Epithelial cell of proximal tubule (primary cell): ENCODE measurements around the gene ITPKC. TPM values are rescaled to one million over a fixed set of nuclear protein-coding genes. Genes with fewer than 3 reads are reported as not detected.

Experiments used
- DNase-seq: peaks from one replicate; pipeline ENCODE4 v3.0.0-alpha.2; 2011; ENCODE audit warnings: low read depth
- H3K4me3 ChIP-seq: 2 replicates; pipeline ENCODE4 v1.5.1; 2011; ENCODE audit warnings: low read depth, mild to moderate bottlenecking, low read length
- total RNA-seq: library from RNA; depleted of rRNA; stranded (reverse); fragments of >200 nt; gene quantifications from 2 replicates; pipeline ENCODE4 v1.2.3, GENCODE V29; 2015
- TF ChIP-seq, protein P1 (sequence below): conservative IDR thresholded peaks from 2 replicates; pipeline ENCODE4 v1.5.1; 2012; ENCODE audit warnings: low read depth, mild to moderate bottlenecking, low read length

Gene ITPKC
- total RNA-seq, 1 donor from 2014 or later: 17.6 TPM

DNA sequence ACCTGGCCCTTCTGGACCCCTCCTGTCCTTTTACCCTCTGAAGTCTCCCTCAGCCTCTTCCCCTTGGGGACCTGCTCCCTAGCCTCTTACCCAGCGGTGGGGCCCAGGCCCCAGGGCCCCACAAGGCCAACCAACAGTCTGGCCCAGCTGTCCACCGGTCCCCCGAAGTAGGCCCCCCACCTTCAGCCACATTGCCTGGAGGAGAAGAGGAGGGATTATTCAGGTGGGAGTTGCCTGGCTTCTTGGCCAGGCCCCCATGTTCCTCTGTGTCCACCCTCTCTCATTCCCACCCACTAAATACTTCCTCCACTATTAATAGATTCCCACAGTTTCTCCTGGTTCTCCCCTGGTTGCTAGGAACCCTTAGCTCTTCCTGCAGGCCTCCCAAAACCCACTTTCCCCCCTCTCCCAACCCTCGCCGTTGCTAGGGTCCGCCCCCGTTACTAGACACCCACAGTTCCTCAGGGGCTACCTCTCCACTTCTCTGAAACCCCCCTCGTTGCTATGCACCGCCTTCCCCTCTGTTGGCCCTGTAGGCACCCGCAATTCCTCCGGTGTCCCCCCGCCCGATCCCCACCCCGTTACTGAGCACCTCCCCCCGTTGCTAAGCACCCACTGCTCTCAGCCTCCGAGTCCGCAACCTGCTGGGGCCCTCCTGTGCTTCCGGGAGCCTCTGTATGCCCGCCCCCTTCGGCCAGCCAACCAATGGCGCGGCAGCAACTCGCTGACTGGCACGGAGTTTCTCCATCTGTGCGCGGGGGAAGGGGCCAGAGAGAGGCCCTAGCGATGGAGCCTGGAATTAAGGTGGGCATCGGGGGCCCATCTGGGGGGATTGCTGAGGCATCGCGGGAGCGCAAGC, 2.2 kb upstream of the ITPKC start:
- peak overlapping the region; percentile 80 for H3K4me3 ChIP-seq
- no peak for DNase-seq
- TF ChIP-seq, protein P1, sequence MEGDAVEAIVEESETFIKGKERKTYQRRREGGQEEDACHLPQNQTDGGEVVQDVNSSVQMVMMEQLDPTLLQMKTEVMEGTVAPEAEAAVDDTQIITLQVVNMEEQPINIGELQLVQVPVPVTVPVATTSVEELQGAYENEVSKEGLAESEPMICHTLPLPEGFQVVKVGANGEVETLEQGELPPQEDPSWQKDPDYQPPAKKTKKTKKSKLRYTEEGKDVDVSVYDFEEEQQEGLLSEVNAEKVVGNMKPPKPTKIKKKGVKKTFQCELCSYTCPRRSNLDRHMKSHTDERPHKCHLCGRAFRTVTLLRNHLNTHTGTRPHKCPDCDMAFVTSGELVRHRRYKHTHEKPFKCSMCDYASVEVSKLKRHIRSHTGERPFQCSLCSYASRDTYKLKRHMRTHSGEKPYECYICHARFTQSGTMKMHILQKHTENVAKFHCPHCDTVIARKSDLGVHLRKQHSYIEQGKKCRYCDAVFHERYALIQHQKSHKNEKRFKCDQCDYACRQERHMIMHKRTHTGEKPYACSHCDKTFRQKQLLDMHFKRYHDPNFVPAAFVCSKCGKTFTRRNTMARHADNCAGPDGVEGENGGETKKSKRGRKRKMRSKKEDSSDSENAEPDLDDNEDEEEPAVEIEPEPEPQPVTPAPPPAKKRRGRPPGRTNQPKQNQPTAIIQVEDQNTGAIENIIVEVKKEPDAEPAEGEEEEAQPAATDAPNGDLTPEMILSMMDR: no peak

GRCh38 chr19:40716031-40716481, 856 bp upstream of the ITPKC start:
- peak; percentile 91 for DNase-seq
- TF ChIP-seq, protein P1: no peak
- H3K4me3 ChIP-seq: peak overlapping the region; percentile 74

DNA sequence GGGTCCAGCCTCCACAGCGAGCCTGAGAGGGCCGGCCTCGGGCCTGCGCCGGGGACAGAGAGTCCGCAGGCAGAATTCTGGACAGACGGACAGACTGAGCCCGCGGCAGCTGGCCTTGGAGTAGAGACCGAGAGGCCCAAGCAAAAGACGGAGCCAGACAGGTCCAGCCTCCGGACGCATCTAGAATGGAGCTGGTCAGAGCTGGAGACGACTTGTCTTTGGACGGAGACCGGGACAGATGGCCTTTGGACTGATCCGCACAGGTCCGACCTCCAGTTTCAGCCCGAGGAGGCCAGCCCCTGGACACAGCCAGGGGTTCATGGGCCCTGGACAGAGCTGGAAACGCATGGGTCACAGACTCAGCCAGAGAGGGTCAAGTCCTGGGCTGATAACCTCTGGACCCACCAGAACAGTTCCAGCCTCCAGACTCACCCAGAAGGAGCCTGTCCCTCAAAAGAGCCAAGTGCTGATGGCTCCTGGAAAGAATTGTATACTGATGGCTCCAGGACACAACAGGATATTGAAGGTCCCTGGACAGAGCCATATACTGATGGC, 490 bp downstream of the ITPKC start:
- TF ChIP-seq, protein P1: no peak
- DNase-seq: no peak
- H3K4me3 ChIP-seq: peak overlapping the region; percentile 74

DNA sequence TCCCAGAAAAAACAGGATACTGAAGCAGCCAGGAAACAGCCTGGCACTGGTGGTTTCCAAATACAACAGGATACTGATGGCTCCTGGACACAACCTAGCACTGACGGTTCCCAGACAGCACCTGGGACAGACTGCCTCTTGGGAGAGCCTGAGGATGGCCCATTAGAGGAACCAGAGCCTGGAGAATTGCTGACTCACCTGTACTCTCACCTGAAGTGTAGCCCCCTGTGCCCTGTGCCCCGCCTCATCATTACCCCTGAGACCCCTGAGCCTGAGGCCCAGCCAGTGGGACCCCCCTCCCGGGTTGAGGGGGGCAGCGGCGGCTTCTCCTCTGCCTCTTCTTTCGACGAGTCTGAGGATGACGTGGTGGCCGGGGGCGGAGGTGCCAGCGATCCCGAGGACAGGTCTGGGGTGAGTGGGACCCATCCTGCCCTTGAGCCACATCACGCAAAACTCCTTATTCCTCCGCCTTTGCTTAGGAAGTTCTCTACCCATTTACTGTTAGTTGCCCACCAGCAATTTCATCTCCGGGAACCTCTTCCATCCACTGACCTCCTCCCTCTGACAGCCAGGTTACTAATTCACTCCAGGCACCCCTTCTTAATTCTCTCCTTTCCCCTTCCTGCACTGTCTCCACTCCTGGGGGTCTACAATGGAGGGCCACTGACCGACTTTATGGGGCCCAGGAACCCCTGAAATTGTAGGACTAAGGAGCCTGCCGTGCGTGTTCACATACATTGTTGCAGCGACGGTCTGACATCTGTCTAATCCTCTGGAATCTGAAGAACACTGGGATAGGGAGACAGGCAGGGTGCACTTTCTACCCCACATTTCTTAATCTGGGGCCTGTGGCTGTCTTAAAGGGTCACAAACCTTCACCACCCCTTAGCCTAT, 1.2 kb downstream of the ITPKC start:
- H3K4me3 ChIP-seq: peak overlapping the region; percentile 74
- DNase-seq: no peak
- TF ChIP-seq, protein P1: no peak

GRCh38 chr19:40718774-40719391, 2.0 kb downstream of the ITPKC start:
- TF ChIP-seq, protein P1: no peak
- DNase-seq: no peak
- peak overlapping the region; percentile 74 for H3K4me3 ChIP-seq

GRCh38 chr19:40719414-40719894, 2.5 kb downstream of the ITPKC start:
- TF ChIP-seq, protein P1: no peak
- peak overlapping the region; percentile 74 for H3K4me3 ChIP-seq
- no peak for DNase-seq
